Right lobe of liver (tissue), 4 donors: ENCODE data around the gene TEX11.

Experiments used
- POLR2A ChIP-seq: fragments of 450-650 bp; IDR thresholded peaks from one replicate; pipeline ENCODE4 v1.6.1; 2017; ENCODE audit warnings: antibody characterized with exemption, mild to moderate bottlenecking
- TF ChIP-seq, protein P1 (sequence below), 4 donors: fragments of 200-600 bp in 3 of 4; fragments of 450-650 bp in 1 of 4; IDR thresholded peaks; one replicate each; pipeline versions ENCODE4 v1.5.1 to v1.8.0; 2016 to 2022; ENCODE audit warnings: antibody characterized with exemption in 4 of 4, mild to moderate bottlenecking in 2 of 4
- donor health status: DM: no; HTN: no; CAD: no.
- donor health status: DM: no; HTN: no; CAD: no.
- donor health status: DM: no; HTN: yes; CAD: no.

- TF ChIP-seq, protein P1, sequence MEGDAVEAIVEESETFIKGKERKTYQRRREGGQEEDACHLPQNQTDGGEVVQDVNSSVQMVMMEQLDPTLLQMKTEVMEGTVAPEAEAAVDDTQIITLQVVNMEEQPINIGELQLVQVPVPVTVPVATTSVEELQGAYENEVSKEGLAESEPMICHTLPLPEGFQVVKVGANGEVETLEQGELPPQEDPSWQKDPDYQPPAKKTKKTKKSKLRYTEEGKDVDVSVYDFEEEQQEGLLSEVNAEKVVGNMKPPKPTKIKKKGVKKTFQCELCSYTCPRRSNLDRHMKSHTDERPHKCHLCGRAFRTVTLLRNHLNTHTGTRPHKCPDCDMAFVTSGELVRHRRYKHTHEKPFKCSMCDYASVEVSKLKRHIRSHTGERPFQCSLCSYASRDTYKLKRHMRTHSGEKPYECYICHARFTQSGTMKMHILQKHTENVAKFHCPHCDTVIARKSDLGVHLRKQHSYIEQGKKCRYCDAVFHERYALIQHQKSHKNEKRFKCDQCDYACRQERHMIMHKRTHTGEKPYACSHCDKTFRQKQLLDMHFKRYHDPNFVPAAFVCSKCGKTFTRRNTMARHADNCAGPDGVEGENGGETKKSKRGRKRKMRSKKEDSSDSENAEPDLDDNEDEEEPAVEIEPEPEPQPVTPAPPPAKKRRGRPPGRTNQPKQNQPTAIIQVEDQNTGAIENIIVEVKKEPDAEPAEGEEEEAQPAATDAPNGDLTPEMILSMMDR (IDR thresholded peaks at IDR 0.05) = no peak
- TF ChIP-seq POLR2A = no peak
Observed at GRCh38 chrX:70762285-70762684, 146.2 kb downstream of the TEX11 start.
